BLaER1 (cell line): ENCODE data around the gene RBM39.
"Not testable (repeated sequence)": the region's sequence is repeated elsewhere in the genome, so short reads cannot be mapped to it uniquely, and the experiment has no call there.

Experiments used
- H3K27ac ChIP-seq: shearing (Covaris generic); formaldehyde crosslinking; 2 replicates; pipeline ENCODE4 v1.8.1; 2022
- H3K27me3 ChIP-seq: shearing (Covaris generic); formaldehyde crosslinking; 2 replicates; pipeline ENCODE4 v1.8.1; 2022
- H3K36me3 ChIP-seq: shearing (Covaris generic); formaldehyde crosslinking; 2 replicates; pipeline ENCODE4 v1.8.1; 2022
- H3K4me1 ChIP-seq: shearing (Covaris generic); formaldehyde crosslinking; 2 replicates; pipeline ENCODE4 v1.8.1; 2022
- H3K4me2 ChIP-seq: shearing (Covaris generic); formaldehyde crosslinking; 2 replicates; pipeline ENCODE4 v1.8.1; 2022
- H3K4me3 ChIP-seq: shearing (Covaris generic); formaldehyde crosslinking; 2 replicates; pipeline ENCODE4 v1.8.1; 2022
- H3K9ac ChIP-seq: shearing (Covaris generic); formaldehyde crosslinking; 2 replicates; pipeline ENCODE4 v1.8.1; 2022
- H3K9me3 ChIP-seq: shearing (Covaris generic); formaldehyde crosslinking; 2 replicates; pipeline ENCODE4 v1.8.1; 2022
- H4K20me1 ChIP-seq: shearing (Covaris generic); formaldehyde crosslinking; 2 replicates; pipeline ENCODE4 v1.8.1; 2022
- Cebpa-rat ChIP-seq: shearing (Covaris generic); IDR thresholded peaks from 2 replicates; pipeline ENCODE4 v1.8.1; 2022

Gene RBM39

GRCh38 chr20:35729283-35729807 is 12.7 kb downstream of the RBM39 start:
- Histone ChIP-seq H3K4me1 (0 out of 2 replicates have a peak, but pooled peaks cover 5% of the 10 kb centered on the region), H3K4me3 (no peak overlapping the region), H3K9me3 (no peaks in the 10 kb centered on the region), H3K27ac (no peak overlapping the region), H4K20me1 (peaks cover 100% of the 10 kb centered on the region), H3K27me3 (no peaks in the 10 kb centered on the region), H3K4me2 (no peak overlapping the region), H3K9ac (no peak overlapping the region), H3K36me3 (peaks cover 100% of the 10 kb centered on the region)
- no peak for TF ChIP-seq Cebpa-rat

DNA sequence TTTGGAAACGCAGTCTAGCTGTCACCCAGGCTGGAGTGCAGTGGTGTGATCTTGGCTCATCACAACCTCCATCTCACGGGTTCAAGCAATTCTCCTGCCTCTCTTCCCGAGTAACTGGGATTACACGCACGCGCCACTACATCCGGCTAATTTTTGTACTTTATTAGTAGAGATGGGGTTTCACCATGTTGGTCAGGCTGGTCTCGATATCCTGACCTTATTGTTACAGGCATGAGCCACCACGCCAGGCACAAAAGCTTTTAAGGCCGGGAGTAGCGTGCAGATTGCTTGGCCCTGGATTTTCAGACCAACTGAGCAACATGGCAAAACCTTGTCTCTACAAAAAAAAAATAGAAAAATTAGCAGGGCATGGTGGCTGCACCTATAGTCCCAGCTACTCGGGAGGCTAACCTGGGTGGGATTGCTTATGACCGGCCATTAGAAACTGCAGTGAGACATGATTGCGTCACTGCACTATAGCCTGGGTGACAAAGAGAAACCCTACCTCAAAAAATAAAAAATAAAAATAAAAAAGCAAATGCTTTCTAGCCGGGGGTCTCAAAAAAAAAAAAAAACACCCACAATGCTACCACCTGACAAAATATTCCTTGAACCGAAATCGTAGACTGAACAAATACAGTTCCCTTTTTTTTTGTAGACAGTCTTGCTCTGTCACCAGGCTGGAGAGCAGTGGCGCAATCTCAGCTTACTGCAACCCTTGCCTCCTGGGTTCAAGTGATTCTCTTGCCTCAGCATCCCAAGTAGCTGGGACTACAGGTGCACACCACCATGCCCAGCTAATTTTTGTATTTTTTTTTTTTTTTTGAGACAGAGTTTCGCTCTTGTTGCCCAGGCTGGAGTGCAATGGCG is 15.0 kb downstream of the RBM39 start:
- Histone ChIP-seq H3K4me1 (no peaks in the 10 kb centered on the region), H3K4me3 (no peak overlapping the region), H3K9me3 (no peaks in the 10 kb centered on the region), H4K20me1 (peaks cover 100% of the 10 kb centered on the region), H3K4me2 (no peak overlapping the region), H3K27ac (no peak overlapping the region), H3K27me3 (no peaks in the 10 kb centered on the region), H3K9ac (no peak overlapping the region), H3K36me3 (peaks cover 100% of the 10 kb centered on the region)
- TF ChIP-seq Cebpa-rat = no peak; the same call in 1 of the 2 replicates

- H3K9me3 ChIP-seq = no peaks in the 10 kb centered on the region
- no peaks in the 10 kb centered on the region for H3K4me1 ChIP-seq
- TF ChIP-seq Cebpa-rat = no peak
- H3K9ac ChIP-seq = no peak overlapping the region
- no peaks in the 10 kb centered on the region for H3K27me3 ChIP-seq
- H4K20me1 ChIP-seq = peaks cover 100% of the 10 kb centered on the region
- no peak overlapping the region for H3K27ac ChIP-seq
- no peak overlapping the region for H3K4me3 ChIP-seq
- H3K4me2 ChIP-seq = no peak overlapping the region
- peaks cover 100% of the 10 kb centered on the region for H3K36me3 ChIP-seq
Observed at GRCh38 chr20:35724321-35725230, 17.5 kb downstream of the RBM39 start.

DNA sequence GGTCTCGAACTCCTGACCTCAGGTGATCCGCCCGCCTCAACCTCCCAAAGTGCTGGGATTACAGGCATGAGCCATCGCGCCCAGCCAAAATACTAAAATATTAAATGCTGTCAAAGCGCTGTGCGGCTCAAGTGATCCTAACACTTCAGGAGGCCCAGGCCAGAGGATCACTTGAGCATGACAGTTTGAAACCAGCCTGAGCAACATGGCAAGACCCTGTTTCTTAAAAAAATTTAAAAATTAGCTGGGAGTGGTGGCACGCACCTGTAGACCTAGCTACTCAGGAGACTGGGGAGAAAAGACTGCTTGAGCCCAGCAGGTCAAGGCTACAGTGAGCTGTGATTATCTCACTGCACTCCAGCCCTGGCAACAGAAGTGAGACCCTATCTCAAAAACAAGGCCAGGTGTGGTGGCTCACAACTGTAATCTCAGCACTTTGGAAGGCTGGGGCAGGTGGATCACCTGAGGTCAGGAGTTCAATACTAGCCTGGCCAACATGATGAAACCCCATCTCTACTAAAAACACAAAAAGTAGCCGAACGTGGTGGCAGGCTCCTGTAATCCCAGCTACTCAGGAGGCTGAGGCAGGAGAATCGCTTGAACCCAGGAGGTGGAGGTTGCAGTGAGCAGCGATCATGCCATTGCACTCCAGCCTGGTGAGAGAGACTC is 18.3 kb downstream of the RBM39 start:
- H3K4me2 ChIP-seq, H3K27me3 ChIP-seq, H3K4me3 ChIP-seq, H3K27ac ChIP-seq, H3K9me3 ChIP-seq, H3K4me1 ChIP-seq, H3K9ac ChIP-seq: not testable (repeated sequence)
- H3K36me3 ChIP-seq = peaks cover 100% of the 10 kb centered on the region
- peaks cover 100% of the 10 kb centered on the region for H4K20me1 ChIP-seq

- Histone ChIP-seq H3K36me3 (peaks cover 100% of the 10 kb centered on the region), H4K20me1 (peaks cover 100% of the 10 kb centered on the region)
- H3K27ac ChIP-seq = not testable (repeated sequence)
Observed at GRCh38 chr20:35723275-35723639, 18.8 kb downstream of the RBM39 start.

GRCh38 chr20:35721621-35722020 is 20.4 kb downstream of the RBM39 start:
- Histone ChIP-seq H3K9me3 (no peaks in the 10 kb centered on the region), H3K4me2 (no peak overlapping the region), H3K27ac (no peak overlapping the region), H4K20me1 (peaks cover 100% of the 10 kb centered on the region), H3K27me3 (no peaks in the 10 kb centered on the region), H3K36me3 (peaks cover 100% of the 10 kb centered on the region), H3K9ac (no peak overlapping the region), H3K4me3 (no peak overlapping the region), H3K4me1 (no peaks in the 10 kb centered on the region)
- TF ChIP-seq Cebpa-rat = no peak

More at GRCh38 chr20:35723275-35723639, 18.8 kb downstream of the RBM39 start:
- not testable (repeated sequence) for H3K9ac ChIP-seq, H3K27me3 ChIP-seq, H3K9me3 ChIP-seq, H3K4me2 ChIP-seq, H3K4me1 ChIP-seq, H3K4me3 ChIP-seq

DNA sequence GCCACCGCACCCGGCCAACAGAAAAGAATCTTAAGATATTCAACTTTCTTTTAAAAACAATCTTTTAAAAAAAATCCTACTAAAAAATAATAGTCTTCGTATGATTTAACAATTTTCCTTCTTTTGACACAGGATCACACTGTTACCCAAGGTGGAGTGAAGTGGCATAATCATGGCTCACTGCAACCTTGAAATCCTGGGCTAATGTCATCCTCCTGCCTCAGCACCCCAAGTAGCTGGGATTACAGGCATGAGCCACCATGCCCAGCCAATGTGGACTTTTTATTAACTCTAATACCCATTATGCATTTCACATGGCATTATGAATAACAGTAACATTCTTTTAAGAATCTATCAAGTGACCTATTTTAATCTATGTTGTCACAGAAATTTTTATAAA is 20.8 kb downstream of the RBM39 start:
- H3K9me3 ChIP-seq = no peaks in the 10 kb centered on the region
- no peaks in the 10 kb centered on the region for H3K27me3 ChIP-seq
- no peak overlapping the region for H3K9ac ChIP-seq
- H3K4me2 ChIP-seq = no peak overlapping the region
- H3K36me3 ChIP-seq = peaks cover 100% of the 10 kb centered on the region
- H3K27ac ChIP-seq = no peak overlapping the region
- peaks cover 100% of the 10 kb centered on the region for H4K20me1 ChIP-seq
- no peak overlapping the region for H3K4me3 ChIP-seq
- peaks cover 2% of the 10 kb centered on the region for H3K4me1 ChIP-seq
- TF ChIP-seq Cebpa-rat = no peak

- no peak overlapping the region for H3K27ac ChIP-seq
Observed at GRCh38 chr20:35720165-35721123, 21.6 kb downstream of the RBM39 start.

DNA sequence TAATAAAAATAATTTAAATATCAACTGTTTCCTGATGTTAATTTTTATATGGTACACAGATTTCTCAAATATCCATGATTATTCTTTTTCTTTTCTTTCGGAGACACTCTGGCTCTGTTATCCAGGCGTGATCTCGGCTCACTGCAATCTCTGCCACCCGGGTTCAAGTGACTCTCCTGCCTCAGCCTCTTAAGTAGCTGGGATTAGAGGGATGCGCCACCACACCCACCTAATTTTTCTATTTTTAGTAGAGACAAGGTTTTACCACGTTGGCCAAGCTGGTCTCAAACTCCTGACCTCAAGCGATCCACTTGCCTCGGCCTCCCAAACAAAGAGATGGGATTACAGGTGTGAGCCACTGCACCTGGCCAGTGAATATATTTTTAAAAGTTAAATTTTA is 22.3 kb downstream of the RBM39 start:
- Histone ChIP-seq H3K9ac (no peak overlapping the region), H3K9me3 (no peaks in the 10 kb centered on the region), H4K20me1 (peaks cover 100% of the 10 kb centered on the region), H3K4me2 (no peak overlapping the region), H3K4me3 (no peak overlapping the region), H3K36me3 (peaks cover 100% of the 10 kb centered on the region), H3K27me3 (no peaks in the 10 kb centered on the region), H3K27ac (no peak overlapping the region), H3K4me1 (peaks cover 17% of the 10 kb centered on the region)
- no peak for TF ChIP-seq Cebpa-rat

More at GRCh38 chr20:35720165-35721123, 21.6 kb downstream of the RBM39 start:
- H3K9ac ChIP-seq = no peak overlapping the region
- H3K4me3 ChIP-seq = no peak overlapping the region
- no peaks in the 10 kb centered on the region for H3K27me3 ChIP-seq
- H4K20me1 ChIP-seq = peaks cover 100% of the 10 kb centered on the region
- no peak for TF ChIP-seq Cebpa-rat
- H3K9me3 ChIP-seq = no peaks in the 10 kb centered on the region
- peaks cover 100% of the 10 kb centered on the region for H3K36me3 ChIP-seq
- H3K4me1 ChIP-seq = peaks cover 10% of the 10 kb centered on the region
- H3K4me2 ChIP-seq = no peak overlapping the region
